Epithelial cell of esophagus (primary cell): ENCODE data around the gene MEGF6.
A peak's percentile ranks its signal among the peaks of the same experiment; 100 is the strongest.

Experiments used
- DNase-seq: peaks from one replicate; pipeline ENCODE4 v3.0.0; 2010; ENCODE audit warnings: low read depth
- H3K4me3 ChIP-seq: 2 replicates; pipeline ENCODE4 v1.5.1; 2011; ENCODE audit warnings: mild to moderate bottlenecking, low read length, control low read depth
- TF ChIP-seq, protein P1 (sequence below): IDR thresholded peaks from 2 replicates; pipeline ENCODE4 v1.5.1; 2011; ENCODE audit warnings: low read depth, mild to moderate bottlenecking, low read length, control low read depth, inconsistent platforms; ENCODE audit not compliant: insufficient read depth; ENCODE audit errors: missing control alignments

MEGF6 gene

DNA sequence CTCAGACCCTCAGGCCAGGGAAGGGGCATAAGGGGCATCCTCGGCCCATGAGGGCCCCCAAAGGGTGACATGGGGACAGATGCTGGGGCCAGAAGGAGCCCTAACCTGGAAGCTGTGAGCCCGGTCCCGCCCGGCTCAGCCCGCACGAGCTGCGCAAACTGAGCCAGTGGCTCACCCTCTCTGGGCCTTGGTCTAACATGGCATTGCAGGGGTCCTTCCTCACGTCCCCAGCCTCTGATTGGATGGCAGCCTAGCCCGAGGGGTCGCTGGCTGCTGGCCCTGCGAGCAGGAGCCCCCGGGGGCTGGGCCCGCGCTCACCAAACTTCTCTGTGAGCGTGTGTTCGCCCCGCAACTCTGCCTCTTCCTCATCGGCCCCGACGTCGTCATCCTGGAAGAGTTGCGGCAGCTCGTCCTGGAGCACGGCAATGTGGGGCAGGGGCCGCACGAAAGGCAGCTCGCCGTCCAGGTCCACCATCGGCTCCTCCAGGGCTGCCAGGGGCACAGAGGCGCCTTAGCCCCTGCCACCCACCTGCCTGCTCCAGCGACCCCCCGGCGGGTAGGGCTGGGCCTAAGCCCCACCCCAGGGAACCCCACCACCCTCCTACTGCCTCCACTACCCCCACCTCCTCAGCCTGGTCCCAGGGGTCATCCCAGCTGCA is 102.4 kb downstream of the MEGF6 start:
- no peak for DNase-seq
- TF ChIP-seq, protein P1, sequence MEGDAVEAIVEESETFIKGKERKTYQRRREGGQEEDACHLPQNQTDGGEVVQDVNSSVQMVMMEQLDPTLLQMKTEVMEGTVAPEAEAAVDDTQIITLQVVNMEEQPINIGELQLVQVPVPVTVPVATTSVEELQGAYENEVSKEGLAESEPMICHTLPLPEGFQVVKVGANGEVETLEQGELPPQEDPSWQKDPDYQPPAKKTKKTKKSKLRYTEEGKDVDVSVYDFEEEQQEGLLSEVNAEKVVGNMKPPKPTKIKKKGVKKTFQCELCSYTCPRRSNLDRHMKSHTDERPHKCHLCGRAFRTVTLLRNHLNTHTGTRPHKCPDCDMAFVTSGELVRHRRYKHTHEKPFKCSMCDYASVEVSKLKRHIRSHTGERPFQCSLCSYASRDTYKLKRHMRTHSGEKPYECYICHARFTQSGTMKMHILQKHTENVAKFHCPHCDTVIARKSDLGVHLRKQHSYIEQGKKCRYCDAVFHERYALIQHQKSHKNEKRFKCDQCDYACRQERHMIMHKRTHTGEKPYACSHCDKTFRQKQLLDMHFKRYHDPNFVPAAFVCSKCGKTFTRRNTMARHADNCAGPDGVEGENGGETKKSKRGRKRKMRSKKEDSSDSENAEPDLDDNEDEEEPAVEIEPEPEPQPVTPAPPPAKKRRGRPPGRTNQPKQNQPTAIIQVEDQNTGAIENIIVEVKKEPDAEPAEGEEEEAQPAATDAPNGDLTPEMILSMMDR, result no peak
- no peak overlapping the region for H3K4me3 ChIP-seq

- TF ChIP-seq, protein P1, result no peak
- no peak overlapping the region for H3K4me3 ChIP-seq
- DNase-seq, result no peak
Measured at GRCh38 chr1:3507636-3508275, 103.6 kb downstream of the MEGF6 start.

DNA sequence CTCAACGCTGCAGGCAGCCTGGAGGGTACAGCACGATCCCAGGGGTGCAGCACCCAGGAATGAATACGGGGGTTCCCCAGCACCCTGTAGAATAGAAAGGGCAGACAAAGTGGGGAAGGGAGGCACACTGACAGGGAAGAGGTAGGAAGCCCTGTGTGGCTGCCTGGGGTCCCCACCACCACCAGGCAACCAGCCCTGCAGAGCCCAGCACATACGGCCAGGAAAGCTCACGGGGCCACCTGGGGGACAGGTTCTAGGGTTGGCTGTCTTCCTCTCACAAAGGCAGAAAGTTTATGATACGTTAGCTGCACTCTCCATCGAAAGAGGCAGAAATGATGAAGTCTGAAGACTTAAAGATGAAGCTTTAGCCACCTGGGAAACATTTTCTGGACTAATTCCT is 104.4 kb downstream of the MEGF6 start:
- TF ChIP-seq, protein P1, result no peak
- no peak for DNase-seq
- no peak overlapping the region for H3K4me3 ChIP-seq

- H3K4me3 ChIP-seq, result no peak overlapping the region
- TF ChIP-seq, protein P1, result no peak
- no peak for DNase-seq
Measured at GRCh38 chr1:3506041-3506440, 105.3 kb downstream of the MEGF6 start.

DNA sequence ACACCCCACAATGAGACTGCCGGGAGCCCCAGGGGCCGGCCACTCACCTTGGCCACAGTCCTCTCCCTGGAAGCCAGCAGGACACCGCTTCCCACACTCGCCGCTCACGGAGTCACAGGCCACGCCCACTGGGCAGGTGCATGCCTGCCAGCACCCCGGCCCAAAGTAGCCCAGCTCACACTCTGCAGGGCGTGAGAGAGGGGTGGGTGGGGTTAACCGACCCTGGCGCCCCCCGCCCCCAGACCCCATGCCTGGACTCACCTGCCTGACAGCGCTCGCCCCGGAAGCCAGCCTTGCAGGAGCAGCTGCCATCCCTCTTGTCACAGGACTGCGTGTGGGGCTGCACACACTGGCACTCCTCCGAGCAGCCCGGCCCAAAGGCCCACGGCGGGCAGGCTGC is 106.1 kb downstream of the MEGF6 start:
- DNase-seq, result no peak
- TF ChIP-seq, protein P1, result no peak
- no peak overlapping the region for H3K4me3 ChIP-seq

GRCh38 chr1:3504822-3505153 is 106.5 kb downstream of the MEGF6 start:
- no peak for DNase-seq
- no peak overlapping the region for H3K4me3 ChIP-seq
- TF ChIP-seq, protein P1, result no peak

DNA sequence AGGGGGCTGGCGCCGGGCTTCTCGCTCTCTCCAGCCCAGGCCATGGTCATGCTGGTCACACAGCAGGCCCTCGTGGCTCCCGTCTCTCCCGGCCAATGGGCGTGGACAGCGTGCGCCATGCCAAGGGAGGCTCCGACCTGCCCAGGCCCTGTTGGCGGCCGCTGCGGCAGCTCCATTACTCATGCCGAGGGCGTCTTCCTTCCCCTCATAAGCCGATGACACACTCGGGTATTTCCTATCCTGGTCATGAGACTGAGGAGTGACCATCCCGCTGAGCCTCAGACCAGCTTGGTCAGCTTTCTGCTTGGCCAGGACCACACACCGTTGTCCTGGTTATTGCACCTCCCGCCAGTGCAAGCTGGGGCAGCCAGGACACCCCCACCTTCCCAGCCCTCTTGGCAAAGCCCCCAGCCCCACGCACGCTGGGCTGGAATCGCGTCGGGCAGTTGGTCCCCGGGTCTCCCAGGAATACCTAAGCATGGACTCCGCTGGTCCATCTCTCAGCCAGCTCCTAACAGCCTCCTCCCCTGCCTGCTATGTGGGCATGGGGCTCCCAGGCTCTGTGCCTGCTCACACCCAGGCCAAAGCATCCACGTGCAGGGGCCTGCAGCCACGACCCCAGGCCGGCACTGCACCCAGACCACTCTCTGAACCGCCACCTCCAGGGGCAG is 107.0 kb downstream of the MEGF6 start:
- no peak overlapping the region for H3K4me3 ChIP-seq
- DNase-seq, result peak; percentile 40
- TF ChIP-seq, protein P1, result no peak
